Measurements from ENCODE around the gene ZNF574. TPM values are rescaled to one million over a fixed set of nuclear protein-coding genes. Genes with fewer than 3 reads are reported as not detected.
A peak's percentile ranks its signal among the peaks of the same experiment; 100 is the strongest.

ZNF574 gene
- total and polyA plus RNA-seq, 7 experiments from 2014 or later: 11.2 to 32.8 (median 20.9) TPM

DNA sequence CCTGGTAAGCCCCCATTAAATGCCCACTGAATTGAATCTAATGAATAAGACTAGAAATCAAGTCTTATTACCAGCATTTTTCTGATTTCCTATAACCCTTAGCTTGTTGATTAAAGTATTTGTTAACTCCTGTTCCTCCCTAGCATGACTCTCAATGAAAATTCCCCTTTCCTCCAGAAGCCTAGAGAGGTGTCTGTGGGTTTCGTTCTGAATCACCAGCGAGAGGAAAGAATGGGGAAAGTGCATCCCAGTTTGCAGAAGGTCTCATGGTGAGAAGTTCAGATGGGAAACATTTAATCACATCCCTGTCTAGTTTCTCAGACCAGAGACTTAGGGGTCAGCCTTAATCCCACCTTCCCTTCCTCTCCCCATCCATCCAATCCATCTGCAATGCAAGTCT, 29.4 kb downstream of the ZNF574 start:
- H3K27me3 ChIP-seq (ENCODE audit: control insufficient read depth in 2 of 2, insufficient read depth in 2 of 2, low read length in 2 of 2): no peaks in the 10 kb centered on the region
- H3K4me1 Mint-ChIP-seq: peaks cover 6 to 34% (median 13%) of the 10 kb centered on the region in 7 donors
- H3K27ac Mint-ChIP-seq: peak overlapping the region in 1 of 9 donors; percentile 53
- ChIA-PET CTCF (no interaction called here), POLR2A (interaction anchor here (0.7 kb wide), 1 partner anchor 131 kb away, joined by 3 read pairs; no protein-coding TSS in a partner anchor)
- ATAC-seq (no peak), DNase-seq (no peak)
- H3K36me3 ChIP-seq (ENCODE audit: control insufficient read depth in 2 of 3, insufficient read depth in 3 of 3, low read length in 3 of 3): peaks cover 0 to 15% (median 0%) of the 10 kb centered on the region in 3 experiments
- no peak overlapping the region for H3K4me3 Mint-ChIP-seq
- H3K27me3 Mint-ChIP-seq: no peaks in the 10 kb centered on the region
- no peak overlapping the region for H3K27ac ChIP-seq (ENCODE audit: low read depth, low read length)
- no peaks in the 10 kb centered on the region for H3K4me1 ChIP-seq (ENCODE audit: control insufficient read depth in 2 of 2, insufficient read depth in 2 of 2, low read length in 2 of 2)
- no peaks in the 10 kb centered on the region for H3K9me3 Mint-ChIP-seq
- H3K36me3 Mint-ChIP-seq: peaks cover 4 to 15% (median 11%) of the 10 kb centered on the region in 5 donors
- intact Hi-C loops (cut with micrococcal nuclease): loop anchor here (5.0 kb wide), 3 partner anchors 297 to 337 kb away; partner anchors contain the start of gene CXCL17 (in 1 of the 2)
- H3K9me3 ChIP-seq (ENCODE audit: control insufficient read depth in 2 of 3, low read length in 3 of 3): no peaks in the 10 kb centered on the region
- no peak overlapping the region for H3K4me3 ChIP-seq (ENCODE audit: low read length)

DNA sequence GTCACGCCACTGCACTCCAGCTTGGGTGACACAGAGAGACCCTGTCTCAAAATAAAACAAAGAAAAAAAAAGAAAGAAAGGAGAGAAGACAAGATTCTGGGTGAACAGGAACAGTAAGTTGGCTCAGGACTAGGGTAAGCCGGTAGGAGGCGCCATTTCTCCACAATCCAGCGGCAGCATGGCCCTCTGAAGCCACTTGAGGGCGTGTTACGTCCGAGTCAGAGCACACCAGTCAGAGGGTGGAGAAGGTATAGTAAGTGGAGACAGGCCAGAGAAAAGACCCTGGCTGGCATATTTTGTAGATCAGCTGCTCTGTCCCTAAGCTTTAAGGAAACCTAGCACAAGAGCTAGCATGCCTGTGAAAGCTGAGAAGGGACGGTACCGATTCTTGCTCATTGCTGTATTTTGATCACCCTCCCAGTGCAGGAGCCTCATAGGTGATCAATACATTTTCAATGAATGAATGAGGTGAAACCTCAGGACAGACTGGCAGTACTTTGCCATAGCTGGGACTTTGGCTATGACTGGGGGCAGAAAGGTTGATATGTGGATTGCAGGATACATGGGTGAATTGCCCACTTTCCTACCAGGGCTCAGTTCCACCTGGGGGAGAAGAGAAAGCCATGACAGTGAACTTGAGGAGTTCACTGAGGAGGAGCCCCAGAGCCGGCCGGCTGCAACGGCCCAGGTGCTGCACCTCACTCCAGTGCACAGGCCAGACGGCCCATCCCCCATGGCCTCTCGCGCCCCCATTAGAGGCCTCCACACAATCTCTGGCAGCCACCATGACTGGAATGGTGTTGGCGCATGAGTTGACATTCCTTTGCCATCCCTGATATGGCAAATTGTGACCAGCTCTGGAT, 32.8 kb downstream of the ZNF574 start:
- CTCF ChIA-PET: interaction anchor here (0.6 to 4.8 kb wide), 34 partner anchors 9 to 330 kb away, joined by 3 to 38 read pairs (median 4); partner anchors contain the start of genes PAFAH1B3, POU2F2 and PRR19
- peaks cover 0 to 34% (median 3%) of the 10 kb centered on the region in 3 experiments for H3K36me3 ChIP-seq (ENCODE audit: control insufficient read depth in 2 of 3, insufficient read depth in 3 of 3, low read length in 3 of 3)
- no peaks in the 10 kb centered on the region for H3K27me3 ChIP-seq (ENCODE audit: control insufficient read depth in 2 of 2, insufficient read depth in 2 of 2, low read length in 2 of 2)
- H3K4me3 ChIP-seq (ENCODE audit: low read length): no peak overlapping the region
- no peaks in the 10 kb centered on the region for H3K4me1 ChIP-seq (ENCODE audit: control insufficient read depth in 2 of 2, insufficient read depth in 2 of 2, low read length in 2 of 2)
- H3K27ac ChIP-seq (ENCODE audit: low read depth, low read length): no peak overlapping the region
- intact Hi-C loops (cut with micrococcal nuclease): loop anchor here (1.0 to 5.0 kb wide), 17 partner anchors 13 to 334 kb away; partner anchors contain the start of genes MEGF8 (in 2 of the 2), POU2F2 (in 2 of the 2), CXCL17 (in 1 of the 2) and ERF (in 1 of the 2)
- Mint-ChIP-seq H3K36me3 (peaks cover 4 to 18% (median 5%) of the 10 kb centered on the region in 5 donors), H3K9me3 (peaks cover 0 to 1% (median 0%) of the 10 kb centered on the region in 11 donors), H3K4me1 (peaks cover 6 to 44% (median 13%) of the 10 kb centered on the region in 7 donors), H3K27me3 (no peaks in the 10 kb centered on the region), H3K27ac (peak overlapping the region in 6 of 9 donors; percentile 28 to 60 (median 34)), H3K4me3 (no peak overlapping the region)
- ATAC-seq (peak; percentile 100), DNase-seq (peak; percentile 73 to 89 (median 83))
- H3K9me3 ChIP-seq (ENCODE audit: control insufficient read depth in 2 of 3, low read length in 3 of 3): no peaks in the 10 kb centered on the region
- POLR2A ChIA-PET: interaction anchor here (0.8 to 1.2 kb wide), 3 partner anchors 23 to 162 kb away, joined by 3 to 5 read pairs (median 4); partner anchors contain the start of gene POU2F2

DNA sequence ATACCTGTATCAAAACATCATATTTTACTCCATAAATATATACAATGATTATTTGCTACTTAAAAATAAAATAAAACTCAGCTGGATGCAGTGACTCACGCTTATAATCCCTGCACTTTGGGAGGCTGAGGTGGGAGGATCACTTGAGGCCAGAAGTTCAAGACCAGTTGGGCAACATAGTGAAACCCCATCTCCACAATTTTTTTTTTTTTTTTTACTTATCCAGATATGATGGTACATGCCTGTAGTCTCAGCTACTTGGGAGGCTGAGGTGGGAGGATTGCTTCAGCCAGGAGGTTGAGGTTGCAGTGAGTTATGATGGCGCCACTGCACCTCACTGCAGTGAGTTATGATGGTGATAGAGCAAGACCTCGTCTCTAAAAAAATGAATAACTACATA, 33.9 kb downstream of the ZNF574 start:
- no peak overlapping the region for H3K4me3 ChIP-seq (ENCODE audit: low read length)
- H3K36me3 ChIP-seq (ENCODE audit: control insufficient read depth in 2 of 3, insufficient read depth in 3 of 3, low read length in 3 of 3): peaks cover 0 to 38% (median 3%) of the 10 kb centered on the region in 3 experiments
- POLR2A ChIA-PET: interaction anchor here (0.8 to 1.1 kb wide), 3 partner anchors 22 to 159 kb away, joined by 3 read pairs; partner anchors contain the start of gene CIC
- no peaks in the 10 kb centered on the region for H3K9me3 ChIP-seq (ENCODE audit: control insufficient read depth in 2 of 3, low read length in 3 of 3)
- H3K36me3 Mint-ChIP-seq: peaks cover 4 to 17% (median 4%) of the 10 kb centered on the region in 5 donors
- CTCF ChIA-PET: interaction anchor here (1.0 to 4.8 kb wide), 13 partner anchors 10 to 192 kb away, joined by 3 to 38 read pairs (median 4); partner anchors contain the start of genes PAFAH1B3, POU2F2 and PRR19
- no peak for ATAC-seq
- H3K4me3 Mint-ChIP-seq: no peak overlapping the region
- no peak for DNase-seq
- H3K4me1 Mint-ChIP-seq: peaks cover 6 to 46% (median 12%) of the 10 kb centered on the region in 7 donors
- H3K9me3 Mint-ChIP-seq: peaks cover 0 to 1% (median 0%) of the 10 kb centered on the region in 11 donors
- no peaks in the 10 kb centered on the region for H3K27me3 ChIP-seq (ENCODE audit: control insufficient read depth in 2 of 2, insufficient read depth in 2 of 2, low read length in 2 of 2)
- no peaks in the 10 kb centered on the region for H3K27me3 Mint-ChIP-seq
- H3K27ac ChIP-seq (ENCODE audit: low read depth, low read length): no peak overlapping the region
- no peak overlapping the region for H3K27ac Mint-ChIP-seq
- intact Hi-C loops (cut with micrococcal nuclease): loop anchor here (2.0 to 5.0 kb wide), 4 partner anchors 67 to 332 kb away; partner anchors contain the start of gene CXCL17 (in 1 of the 2)
- no peaks in the 10 kb centered on the region for H3K4me1 ChIP-seq (ENCODE audit: control insufficient read depth in 2 of 2, insufficient read depth in 2 of 2, low read length in 2 of 2)

DNA sequence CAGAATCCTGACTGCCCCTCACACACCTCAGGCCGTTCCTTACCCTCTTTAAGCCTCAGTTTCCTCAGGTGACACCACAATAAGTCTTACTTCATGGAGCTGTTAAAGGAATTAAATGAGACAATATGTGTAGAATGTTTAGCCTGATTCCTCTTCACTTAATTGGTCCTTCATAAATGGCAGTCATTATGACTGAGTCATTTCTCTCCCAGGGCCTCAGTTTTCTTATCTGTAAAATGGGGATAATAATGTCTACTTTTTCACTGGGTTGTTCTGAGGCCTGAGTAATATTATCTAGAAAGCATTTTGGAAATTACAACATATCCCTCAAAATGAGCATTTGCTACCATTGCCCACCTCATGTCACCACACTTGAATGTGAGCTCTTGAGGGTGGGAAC, 34.7 kb downstream of the ZNF574 start:
- H3K27ac Mint-ChIP-seq: peak overlapping the region in 7 of 9 donors; percentile 56 to 85 (median 72)
- POLR2A ChIA-PET: interaction anchor here (0.6 to 1.1 kb wide), 5 partner anchors 13 to 366 kb away, joined by 3 to 7 read pairs (median 3); partner anchors contain the start of gene CIC
- no peak overlapping the region for H3K27ac ChIP-seq (ENCODE audit: low read depth, low read length)

DNA sequence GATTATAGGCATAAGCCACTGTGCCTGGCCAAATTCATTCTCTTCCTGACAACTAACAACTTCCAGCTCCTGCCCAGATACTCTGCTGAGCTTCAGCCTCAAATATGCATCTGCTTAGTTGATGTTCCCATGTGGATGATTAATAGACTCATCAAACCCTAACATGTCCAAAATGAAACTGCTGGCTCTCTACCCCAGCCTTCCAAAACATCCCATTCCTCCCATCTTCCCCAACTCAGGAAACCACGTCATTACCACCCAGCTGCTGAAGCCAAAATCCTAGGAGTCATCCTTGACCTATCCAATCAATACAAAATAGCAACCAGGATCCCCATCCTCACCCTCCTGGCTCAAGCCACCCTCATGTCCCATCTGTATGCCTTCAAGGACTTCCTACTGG, 35.4 kb downstream of the ZNF574 start:
- no peak overlapping the region for H3K27ac ChIP-seq (ENCODE audit: low read depth, low read length)

More for the DNA sequence above, 34.7 kb downstream of the ZNF574 start:
- Histone ChIP-seq H3K27me3 (ENCODE audit: control insufficient read depth in 2 of 2, insufficient read depth in 2 of 2, low read length in 2 of 2) (no peaks in the 10 kb centered on the region), H3K4me1 (ENCODE audit: control insufficient read depth in 2 of 2, insufficient read depth in 2 of 2, low read length in 2 of 2) (no peaks in the 10 kb centered on the region), H3K4me3 (ENCODE audit: low read length) (no peak overlapping the region), H3K9me3 (ENCODE audit: control insufficient read depth in 2 of 3, low read length in 3 of 3) (no peaks in the 10 kb centered on the region), H3K36me3 (ENCODE audit: control insufficient read depth in 2 of 3, insufficient read depth in 3 of 3, low read length in 3 of 3) (peaks cover 0 to 46% (median 3%) of the 10 kb centered on the region in 3 experiments)
- ATAC-seq (no peak), DNase-seq (no peak)
- peaks cover 4 to 44% (median 12%) of the 10 kb centered on the region in 7 donors for H3K4me1 Mint-ChIP-seq
- intact Hi-C loops (cut with micrococcal nuclease): no loop called here
- CTCF ChIA-PET: interaction anchor here (0.6 to 4.8 kb wide), 8 partner anchors 9 to 183 kb away, joined by 3 to 38 read pairs (median 4); partner anchors contain the start of gene POU2F2
- H3K4me3 Mint-ChIP-seq: no peak overlapping the region
- H3K27me3 Mint-ChIP-seq: no peaks in the 10 kb centered on the region
- H3K9me3 Mint-ChIP-seq: peaks cover 0 to 1% (median 0%) of the 10 kb centered on the region in 11 donors
- H3K36me3 Mint-ChIP-seq: peaks cover 1 to 19% (median 6%) of the 10 kb centered on the region in 5 donors

DNA sequence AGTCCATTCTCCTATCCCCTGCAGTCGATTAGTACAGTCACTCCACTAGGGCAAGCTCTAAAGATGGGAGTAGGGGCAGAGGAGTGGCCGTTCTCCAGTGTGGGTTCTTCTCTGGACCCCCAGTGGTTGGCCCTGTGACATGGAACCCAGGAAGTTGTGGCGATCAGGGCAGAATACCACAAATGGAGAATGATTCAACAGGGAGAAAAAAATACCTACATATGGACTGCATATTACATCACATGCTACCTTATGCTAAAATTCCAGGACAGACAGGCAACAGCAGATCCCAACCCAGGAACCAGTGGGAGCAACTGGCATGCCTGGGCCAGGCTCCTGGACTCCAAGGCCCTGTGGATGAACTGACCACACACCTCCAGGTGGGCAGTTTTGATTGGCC, 35.8 kb downstream of the ZNF574 start:
- no peaks in the 10 kb centered on the region for H3K27me3 Mint-ChIP-seq
- ChIA-PET CTCF (interaction anchor here (0.7 to 4.8 kb wide), 7 partner anchors 8 to 167 kb away, joined by 3 to 38 read pairs (median 4); partner anchors contain the start of gene POU2F2), POLR2A (interaction anchor here (1.0 kb wide), 1 partner anchor 37 kb away, joined by 3 read pairs; no protein-coding TSS in a partner anchor)
- H3K9me3 Mint-ChIP-seq: peaks cover 0 to 1% (median 0%) of the 10 kb centered on the region in 11 donors
- peaks cover 0 to 40% (median 12%) of the 10 kb centered on the region in 7 donors for H3K4me1 Mint-ChIP-seq
- peaks cover 3 to 30% (median 9%) of the 10 kb centered on the region in 5 donors for H3K36me3 Mint-ChIP-seq
- H3K9me3 ChIP-seq (ENCODE audit: control insufficient read depth in 2 of 3, low read length in 3 of 3): no peaks in the 10 kb centered on the region
- no peak for ATAC-seq
- intact Hi-C loops (cut with micrococcal nuclease): no loop called here
- H3K36me3 ChIP-seq (ENCODE audit: control insufficient read depth in 2 of 3, insufficient read depth in 3 of 3, low read length in 3 of 3): peaks cover 0 to 52% (median 7%) of the 10 kb centered on the region in 3 experiments
- DNase-seq: no peak
- H3K4me3 Mint-ChIP-seq: no peak overlapping the region
- no peak overlapping the region for H3K4me3 ChIP-seq (ENCODE audit: low read length)
- H3K27ac ChIP-seq (ENCODE audit: low read depth, low read length): no peak overlapping the region
- no peaks in the 10 kb centered on the region for H3K4me1 ChIP-seq (ENCODE audit: control insufficient read depth in 2 of 2, insufficient read depth in 2 of 2, low read length in 2 of 2)
- H3K27me3 ChIP-seq (ENCODE audit: control insufficient read depth in 2 of 2, insufficient read depth in 2 of 2, low read length in 2 of 2): no peaks in the 10 kb centered on the region
- peak overlapping the region in 6 of 9 donors; percentile 9 to 85 (median 76) for H3K27ac Mint-ChIP-seq

More for the DNA sequence above, 35.4 kb downstream of the ZNF574 start:
- Mint-ChIP-seq H3K36me3 (peaks cover 3 to 26% (median 9%) of the 10 kb centered on the region in 5 donors), H3K4me3 (no peak overlapping the region), H3K9me3 (peaks cover 0 to 1% (median 0%) of the 10 kb centered on the region in 11 donors), H3K27me3 (no peaks in the 10 kb centered on the region), H3K27ac (peak overlapping the region in 8 of 9 donors; percentile 9 to 85 (median 71)), H3K4me1 (peaks cover 0 to 42% (median 12%) of the 10 kb centered on the region in 7 donors)
- no peaks in the 10 kb centered on the region for H3K27me3 ChIP-seq (ENCODE audit: control insufficient read depth in 2 of 2, insufficient read depth in 2 of 2, low read length in 2 of 2)
- intact Hi-C loops (cut with micrococcal nuclease): no loop called here
- ChIA-PET CTCF (interaction anchor here (0.7 to 4.8 kb wide), 9 partner anchors 9 to 407 kb away, joined by 3 to 38 read pairs (median 3); partner anchors contain the start of gene POU2F2), POLR2A (interaction anchor here (0.6 to 1.1 kb wide), 4 partner anchors 12 to 161 kb away, joined by 3 read pairs; no protein-coding TSS in a partner anchor)
- no peaks in the 10 kb centered on the region for H3K9me3 ChIP-seq (ENCODE audit: control insufficient read depth in 2 of 3, low read length in 3 of 3)
- ATAC-seq (no peak), DNase-seq (no peak)
- H3K36me3 ChIP-seq (ENCODE audit: control insufficient read depth in 2 of 3, insufficient read depth in 3 of 3, low read length in 3 of 3): peaks cover 0 to 49% (median 5%) of the 10 kb centered on the region in 3 experiments
- H3K4me1 ChIP-seq (ENCODE audit: control insufficient read depth in 2 of 2, insufficient read depth in 2 of 2, low read length in 2 of 2): no peaks in the 10 kb centered on the region
- no peak overlapping the region for H3K4me3 ChIP-seq (ENCODE audit: low read length)

All from naive thymus-derived CD4-positive, alpha-beta T cell (primary cell).